B cell (primary cell): ENCODE measurements around the gene IFIT2.

Experiments used
- EZH2 ChIP-seq: IDR thresholded peaks from 2 replicates; pipeline ENCODE4 v1.6.1; 2012; ENCODE audit warnings: borderline replicate concordance, low read depth, mild to moderate bottlenecking, moderate library complexity, low read length; ENCODE audit not compliant: insufficient read depth, poor library complexity, severe bottlenecking
- TF ChIP-seq, protein P1 (sequence below): fragments of 200-600 bp; IDR thresholded peaks from one replicate; pipeline ENCODE4 v1.8.0; 2022; ENCODE audit warnings: antibody characterized with exemption, mild to moderate bottlenecking

- TF ChIP-seq, protein P1, sequence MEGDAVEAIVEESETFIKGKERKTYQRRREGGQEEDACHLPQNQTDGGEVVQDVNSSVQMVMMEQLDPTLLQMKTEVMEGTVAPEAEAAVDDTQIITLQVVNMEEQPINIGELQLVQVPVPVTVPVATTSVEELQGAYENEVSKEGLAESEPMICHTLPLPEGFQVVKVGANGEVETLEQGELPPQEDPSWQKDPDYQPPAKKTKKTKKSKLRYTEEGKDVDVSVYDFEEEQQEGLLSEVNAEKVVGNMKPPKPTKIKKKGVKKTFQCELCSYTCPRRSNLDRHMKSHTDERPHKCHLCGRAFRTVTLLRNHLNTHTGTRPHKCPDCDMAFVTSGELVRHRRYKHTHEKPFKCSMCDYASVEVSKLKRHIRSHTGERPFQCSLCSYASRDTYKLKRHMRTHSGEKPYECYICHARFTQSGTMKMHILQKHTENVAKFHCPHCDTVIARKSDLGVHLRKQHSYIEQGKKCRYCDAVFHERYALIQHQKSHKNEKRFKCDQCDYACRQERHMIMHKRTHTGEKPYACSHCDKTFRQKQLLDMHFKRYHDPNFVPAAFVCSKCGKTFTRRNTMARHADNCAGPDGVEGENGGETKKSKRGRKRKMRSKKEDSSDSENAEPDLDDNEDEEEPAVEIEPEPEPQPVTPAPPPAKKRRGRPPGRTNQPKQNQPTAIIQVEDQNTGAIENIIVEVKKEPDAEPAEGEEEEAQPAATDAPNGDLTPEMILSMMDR = no peak
- TF ChIP-seq EZH2 = no peak
Observed at GRCh38 chr10:89347701-89348457, 46.0 kb downstream of the IFIT2 start.
